GM21825 (cell line): ENCODE data around the gene MRGPRD.
"Not testable (repeated sequence)": the region's sequence is repeated elsewhere in the genome, so short reads cannot be mapped to it uniquely, and the experiment has no call there.

Experiments
- ATAC-seq: cut with Tn5 transposase; IDR thresholded peaks from one replicate; pipeline ENCODE4 v1.9.1; 2021; ENCODE audit warnings: mild to moderate bottlenecking, moderate library complexity; ENCODE audit not compliant: unreplicated experiment

MRGPRD gene

GRCh38 chr11:68994894-68995285, 14.1 kb upstream of the MRGPRD start:
- ATAC-seq: no peak

- no peak for ATAC-seq
Measured at GRCh38 chr11:68994161-68994893, 13.5 kb upstream of the MRGPRD start.

GRCh38 chr11:68993546-68993945, 12.8 kb upstream of the MRGPRD start:
- ATAC-seq: no peak

- no peak for ATAC-seq
Measured at GRCh38 chr11:68992743-68993255, 12.0 kb upstream of the MRGPRD start.

- no peak for ATAC-seq
Measured at GRCh38 chr11:68990995-68991780, 10.4 kb upstream of the MRGPRD start.

GRCh38 chr11:68989936-68990606, 9.3 kb upstream of the MRGPRD start:
- no peak for ATAC-seq

GRCh38 chr11:68988491-68988890, 7.7 kb upstream of the MRGPRD start:
- no peak for ATAC-seq

- ATAC-seq: no peak
Measured at GRCh38 chr11:68987211-68987610, 6.4 kb upstream of the MRGPRD start.

GRCh38 chr11:68983801-68984200, 3.0 kb upstream of the MRGPRD start:
- no peak for ATAC-seq

- ATAC-seq: no peak
Measured at GRCh38 chr11:68982134-68982533, 1.3 kb upstream of the MRGPRD start.

- no peak for ATAC-seq
Measured at GRCh38 chr11:68979931-68980775, 633 bp downstream of the MRGPRD start.

GRCh38 chr11:68978931-68979594, 1.7 kb downstream of the MRGPRD start:
- no peak for ATAC-seq

GRCh38 chr11:68978626-68978930, 2.2 kb downstream of the MRGPRD start:
- no peak for ATAC-seq

- no peak for ATAC-seq
Measured at GRCh38 chr11:68977781-68978625, 2.8 kb downstream of the MRGPRD start.

GRCh38 chr11:68976563-68976962, 4.2 kb downstream of the MRGPRD start:
- no peak for ATAC-seq

- no peak for ATAC-seq
Measured at GRCh38 chr11:68976095-68976494, 4.7 kb downstream of the MRGPRD start.

- ATAC-seq: no peak
Measured at GRCh38 chr11:68974421-68975194, 6.2 kb downstream of the MRGPRD start.

- ATAC-seq: not testable (repeated sequence)
Measured at GRCh38 chr11:68973706-68974105, 7.1 kb downstream of the MRGPRD start.

- no peak for ATAC-seq
Measured at GRCh38 chr11:68973219-68973618, 7.6 kb downstream of the MRGPRD start.
